Heart left ventricle (tissue), 16 donors: Measurements from ENCODE around the gene PLA2G4F. TPM values are rescaled to one million over a fixed set of nuclear protein-coding genes. Genes with fewer than 3 reads are reported as not detected.

Source experiments
- ATAC-seq, 4 donors: fragments of 200-7000 bp; cut with Tn5 transposase; one replicate each; pipeline ENCODE4 v1.9.1; 2020 to 2022; ENCODE audit warnings: moderate library complexity in 4 of 4, mild to moderate bottlenecking in 3 of 4, moderate number of reproducible peaks in 1 of 4
- DNase-seq, 5 donors: peaks; one replicate each; pipeline ENCODE4 v3.0.0-alpha.2; 2020
- H3K27ac ChIP-seq, 12 donors: fragments of 200-600 bp; sonication (generic) in 4 of 12; one replicate each; pipeline versions ENCODE4 v1.5.0 to v1.8.0; 2016 to 2022; ENCODE audit warnings: mild to moderate bottlenecking in 2 of 12
- H3K27me3 ChIP-seq, 9 donors: fragments of 200-600 bp; sonication (generic) in 2 of 9; one replicate each; pipeline versions ENCODE4 v1.5.1 to v1.8.0; 2016 to 2022; ENCODE audit warnings: mild to moderate bottlenecking in 3 of 9
- H3K36me3 ChIP-seq, 9 donors: fragments of 200-600 bp; sonication (generic) in 2 of 9; one replicate each; pipeline versions ENCODE4 v1.5.0 to v1.8.0; 2018 to 2022; ENCODE audit warnings: mild to moderate bottlenecking in 2 of 9
- H3K4me1 ChIP-seq, 12 donors: fragments of 200-600 bp; sonication (generic) in 4 of 12; one replicate each; pipeline versions ENCODE4 v1.5.0 to v1.8.0; 2016 to 2022; ENCODE audit warnings: mild to moderate bottlenecking in 3 of 12
- H3K4me3 ChIP-seq, 12 donors: fragments of 200-600 bp; sonication (generic) in 4 of 12; one replicate each; pipeline versions ENCODE4 v1.5.0 to v1.8.0; 2017 to 2022; ENCODE audit warnings: mild to moderate bottlenecking in 9 of 12, moderate library complexity in 4 of 12
- H3K9me3 ChIP-seq, 12 donors: fragments of 200-600 bp; sonication (generic) in 4 of 12; one replicate each; pipeline versions ENCODE4 v1.5.0 to v1.8.0; 2016 to 2022; ENCODE audit warnings: mild to moderate bottlenecking in 1 of 12
- CTCF ChIP-seq, 12 donors: fragments of 200-600 bp; sonication (generic) in 4 of 12; IDR thresholded peaks; one replicate each; pipeline versions ENCODE4 v1.5.0 to v1.8.0; 2018 to 2022; ENCODE audit warnings: antibody characterized with exemption in 12 of 12, mild to moderate bottlenecking in 5 of 12
- POLR2A ChIP-seq, 2 donors: fragments of 450-650 bp; IDR thresholded peaks; one replicate each; pipeline ENCODE4 v1.6.1; 2017; ENCODE audit warnings: antibody characterized with exemption in 2 of 2, mild to moderate bottlenecking in 2 of 2, moderate library complexity in 2 of 2
- WGBS, 4 donors: extraction: QIAGEN DNeasy Blood & Tissue Kit in 2 of 4; methylation state at CpG; one replicate each; pipeline versions ENCODE4 v1.1.5 to v1.1.7; 2013 to 2018; 5-methylcytosine and 5-hydroxymethylcytosine counted together
- intact Hi-C, 10 donors: fragments of 100-400 bp; cut with DNase I; formaldehyde crosslinking; loops; one replicate each; pipeline versions ENCODE4 v1.11.1 to v1.14.2; 2022
- polyA plus RNA-seq, 2 donors: library from polyadenylated mRNA; stranded (reverse); fragments of 200-250 nt; gene quantifications; one replicate each; pipeline ENCODE4 v1.2.3, GENCODE V29; 2013
- total RNA-seq, 9 donors: library from RNA; depleted of rRNA in 2 of 9; stranded (reverse); fragments of >200 nt in 2 of 9; fragmentation: NEBNext Ultra II Directional in 3 of 9; extraction: Animal tissue kit (Norgen Biotek cat#: 25700) in 3 of 9; gene quantifications; one replicate each; pipeline versions ENCODE4 v1.1.0 to v1.2.4, GENCODE V29; 2016 to 2023
- donor health status: ischemic (EF 13 %, LVEDD 7.1; RV severe dilation, severe dysfunction).
- donor health status: healthy with polysubstance abuse.
- donor health status: DM: no; HTN: yes; CAD: no.
- donor health status: DM: no; HTN: no; CAD: no.
- donor health status: ischemic (EF 25% LVEDD 6.9; RV normal size, moderate dysfunction).
- donor health status: ischemic (EF 25% LVEDD 5.7; RV mildly dilated, moderate dysfunction).
- donor health status: healthy.
- donor health status: DM: yes; HTN: yes; CAD: no.
- donor health status: ischemic (EF 35%, LVEDD 5.7; RV mildly dilated, moderate dysfunction).
- donor health status: nonischemic (EF 11% LVEDD 7.7; RV severe dilation, severe dysfunction).
- donor health status: DM: yes; HTN: yes; CAD: no.
- donor health status: PGD.
- donor health status: ischemic (EF 29% LVEDD 5.4; RV normal size, mild dysfunction).
- donor health status: nonischemic (EF 23%, LVEDD 6.1; RV moderate dilation, normal function).

PLA2G4F gene
- total and polyA plus RNA-seq, 11 donors: 0.09 to 9.0 (median 1.4) TPM

GRCh38 chr15:42157981-42158765 lies 1.7 kb upstream of the PLA2G4F start:
- H3K27ac ChIP-seq: peak overlapping the region in 3 of 12 donors; percentile 62 to 74 (median 71)
- no peak for TF ChIP-seq POLR2A (IDR thresholded peaks at IDR 0.05)
- TF ChIP-seq CTCF (IDR thresholded peaks at IDR 0.05): no peak
- DNase-seq: no peak
- H3K36me3 ChIP-seq: peaks cover 0 to 45% (median 37%) of the 10 kb centered on the region in 9 donors
- H3K4me1 ChIP-seq: peaks cover 0 to 45% (median 12%) of the 10 kb centered on the region in 12 donors
- ATAC-seq: no peak
- H3K9me3 ChIP-seq: no peaks in the 10 kb centered on the region
- H3K27me3 ChIP-seq: no peaks in the 10 kb centered on the region
- intact Hi-C loops: no loop called here
- no peak overlapping the region for H3K4me3 ChIP-seq
- 74 to 87% (median 85%) methylated on average over 8 of the region's 8 CpGs for WGBS, 4 donors

GRCh38 chr15:42157381-42157780 lies 945 bp upstream of the PLA2G4F start:
- H3K4me1 ChIP-seq: peaks cover 0 to 53% (median 12%) of the 10 kb centered on the region in 12 donors
- H3K9me3 ChIP-seq: no peaks in the 10 kb centered on the region
- H3K36me3 ChIP-seq: peaks cover 0 to 37% (median 29%) of the 10 kb centered on the region in 9 donors
- ATAC-seq (no peak), DNase-seq (no peak)
- H3K4me3 ChIP-seq: no peak overlapping the region
- WGBS, 4 donors: 94 to 98% (median 96%) methylated on average over 7 to 8 of the region's 8 CpGs
- TF ChIP-seq POLR2A (IDR thresholded peaks at IDR 0.05) (no peak), CTCF (IDR thresholded peaks at IDR 0.05) (no peak)
- no peaks in the 10 kb centered on the region for H3K27me3 ChIP-seq
- intact Hi-C loops: no loop called here
- H3K27ac ChIP-seq: no peak overlapping the region

- H3K36me3 ChIP-seq: peaks cover 0 to 20% (median 12%) of the 10 kb centered on the region in 9 donors
- 59 to 65% (median 63%) methylated on average over 27 of the region's 27 CpGs for WGBS, 4 donors
- no peaks in the 10 kb centered on the region for H3K9me3 ChIP-seq
- peaks cover 0 to 65% (median 18%) of the 10 kb centered on the region in 12 donors for H3K4me1 ChIP-seq
- TF ChIP-seq CTCF (IDR thresholded peaks at IDR 0.05) (no peak), POLR2A (IDR thresholded peaks at IDR 0.05) (no peak)
- DNase-seq (no peak), ATAC-seq (no peak)
- intact Hi-C loops: no loop called here
- H3K4me3 ChIP-seq: peak overlapping the region in 4 of 12 donors; percentile 0 to 31 (median 8)
- H3K27ac ChIP-seq: peak overlapping the region in 2 of 12 donors; percentile 53 to 65
- no peaks in the 10 kb centered on the region for H3K27me3 ChIP-seq
These were observed 742 bp downstream of the PLA2G4F start for GRCh38 chr15:42155546-42156242.

GRCh38 chr15:42154956-42155355 lies 1.5 kb downstream of the PLA2G4F start:
- intact Hi-C loops: no loop called here
- H3K4me1 ChIP-seq: peaks cover 0 to 63% (median 18%) of the 10 kb centered on the region in 12 donors
- no peak for ATAC-seq

More at GRCh38 chr15:42154956-42155355, 1.5 kb downstream of the PLA2G4F start:
- Histone ChIP-seq H3K27me3 (no peaks in the 10 kb centered on the region), H3K27ac (no peak overlapping the region), H3K36me3 (peaks cover 0 to 13% (median 5%) of the 10 kb centered on the region in 9 donors), H3K4me3 (no peak overlapping the region), H3K9me3 (no peaks in the 10 kb centered on the region)
- WGBS, 4 donors: 94 to 97% (median 96%) methylated on average over 14 of the region's 14 CpGs
- TF ChIP-seq POLR2A (IDR thresholded peaks at IDR 0.05) (no peak), CTCF (IDR thresholded peaks at IDR 0.05) (no peak)
- DNase-seq: no peak
